ENCODE data around the gene PLXNB2.

DNA sequence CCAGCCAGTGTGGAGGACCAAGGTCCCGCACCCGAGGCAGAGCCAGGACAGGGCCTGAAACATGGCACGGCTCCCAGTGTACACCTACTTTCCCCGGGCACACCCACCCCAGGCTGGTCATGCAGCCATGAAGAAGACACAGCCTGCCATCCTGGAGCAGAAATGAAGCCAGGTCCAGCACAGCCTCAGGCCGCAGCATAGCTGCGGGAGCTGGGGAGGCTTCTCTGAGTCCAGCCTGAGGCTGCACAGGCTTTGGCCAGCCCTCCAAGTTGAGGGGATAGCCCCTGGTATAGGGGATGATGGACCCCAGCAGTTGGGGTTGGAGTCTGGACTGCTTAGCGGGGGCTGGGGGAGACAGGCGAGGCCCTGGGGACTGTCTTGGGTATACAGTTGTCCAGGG, 53.5 kb downstream of the PLXNB2 start:
- TF ChIP-seq, protein P1, sequence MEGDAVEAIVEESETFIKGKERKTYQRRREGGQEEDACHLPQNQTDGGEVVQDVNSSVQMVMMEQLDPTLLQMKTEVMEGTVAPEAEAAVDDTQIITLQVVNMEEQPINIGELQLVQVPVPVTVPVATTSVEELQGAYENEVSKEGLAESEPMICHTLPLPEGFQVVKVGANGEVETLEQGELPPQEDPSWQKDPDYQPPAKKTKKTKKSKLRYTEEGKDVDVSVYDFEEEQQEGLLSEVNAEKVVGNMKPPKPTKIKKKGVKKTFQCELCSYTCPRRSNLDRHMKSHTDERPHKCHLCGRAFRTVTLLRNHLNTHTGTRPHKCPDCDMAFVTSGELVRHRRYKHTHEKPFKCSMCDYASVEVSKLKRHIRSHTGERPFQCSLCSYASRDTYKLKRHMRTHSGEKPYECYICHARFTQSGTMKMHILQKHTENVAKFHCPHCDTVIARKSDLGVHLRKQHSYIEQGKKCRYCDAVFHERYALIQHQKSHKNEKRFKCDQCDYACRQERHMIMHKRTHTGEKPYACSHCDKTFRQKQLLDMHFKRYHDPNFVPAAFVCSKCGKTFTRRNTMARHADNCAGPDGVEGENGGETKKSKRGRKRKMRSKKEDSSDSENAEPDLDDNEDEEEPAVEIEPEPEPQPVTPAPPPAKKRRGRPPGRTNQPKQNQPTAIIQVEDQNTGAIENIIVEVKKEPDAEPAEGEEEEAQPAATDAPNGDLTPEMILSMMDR (IDR thresholded peaks at IDR 0.05; ENCODE audit: low read depth, low read length, poor library complexity, severe bottlenecking), result no peak
- TF ChIP-seq EZH2phosphoT487 (IDR thresholded peaks at IDR 0.05; ENCODE audit: borderline replicate concordance, low read length), result no peak
